ENCODE results near the gene DMPK. TPM values are rescaled to one million over a fixed set of nuclear protein-coding genes. Genes with fewer than 3 reads are reported as not detected.

DMPK gene
- total and polyA plus RNA-seq, 2 experiments from 2014 or later, result 9.8 to 24.0 TPM

DNA sequence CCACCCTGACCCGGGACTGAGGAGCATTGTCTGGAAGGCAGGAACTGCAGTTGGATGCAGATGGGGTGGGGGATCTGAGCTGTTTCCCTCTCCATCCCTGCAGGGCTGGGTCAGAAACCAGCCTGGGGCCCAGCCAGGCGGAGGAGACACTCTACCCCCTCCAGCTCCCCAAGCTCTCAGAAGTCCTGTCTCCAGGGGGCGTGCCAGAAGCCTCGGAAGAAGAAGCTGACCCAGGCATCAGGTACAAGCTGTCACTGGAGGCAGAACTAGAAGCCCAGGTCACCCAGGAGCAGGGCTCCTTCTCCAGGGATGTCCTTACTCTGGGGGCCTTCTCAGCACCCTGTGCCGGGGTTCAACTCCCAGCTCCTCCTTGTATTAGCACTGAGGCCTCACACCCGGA is 28.7 kb downstream of the DMPK start (continued):
- TF ChIP-seq EZH2 (IDR thresholded peaks at IDR 0.05; ENCODE audit: low read depth, unreplicated experiment), result no peak
- TF ChIP-seq, protein P1, sequence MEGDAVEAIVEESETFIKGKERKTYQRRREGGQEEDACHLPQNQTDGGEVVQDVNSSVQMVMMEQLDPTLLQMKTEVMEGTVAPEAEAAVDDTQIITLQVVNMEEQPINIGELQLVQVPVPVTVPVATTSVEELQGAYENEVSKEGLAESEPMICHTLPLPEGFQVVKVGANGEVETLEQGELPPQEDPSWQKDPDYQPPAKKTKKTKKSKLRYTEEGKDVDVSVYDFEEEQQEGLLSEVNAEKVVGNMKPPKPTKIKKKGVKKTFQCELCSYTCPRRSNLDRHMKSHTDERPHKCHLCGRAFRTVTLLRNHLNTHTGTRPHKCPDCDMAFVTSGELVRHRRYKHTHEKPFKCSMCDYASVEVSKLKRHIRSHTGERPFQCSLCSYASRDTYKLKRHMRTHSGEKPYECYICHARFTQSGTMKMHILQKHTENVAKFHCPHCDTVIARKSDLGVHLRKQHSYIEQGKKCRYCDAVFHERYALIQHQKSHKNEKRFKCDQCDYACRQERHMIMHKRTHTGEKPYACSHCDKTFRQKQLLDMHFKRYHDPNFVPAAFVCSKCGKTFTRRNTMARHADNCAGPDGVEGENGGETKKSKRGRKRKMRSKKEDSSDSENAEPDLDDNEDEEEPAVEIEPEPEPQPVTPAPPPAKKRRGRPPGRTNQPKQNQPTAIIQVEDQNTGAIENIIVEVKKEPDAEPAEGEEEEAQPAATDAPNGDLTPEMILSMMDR (conservative IDR thresholded peaks at IDR 0.05; ENCODE audit: low read depth in 2 of 2), result peak; percentile 45 to 69

DNA sequence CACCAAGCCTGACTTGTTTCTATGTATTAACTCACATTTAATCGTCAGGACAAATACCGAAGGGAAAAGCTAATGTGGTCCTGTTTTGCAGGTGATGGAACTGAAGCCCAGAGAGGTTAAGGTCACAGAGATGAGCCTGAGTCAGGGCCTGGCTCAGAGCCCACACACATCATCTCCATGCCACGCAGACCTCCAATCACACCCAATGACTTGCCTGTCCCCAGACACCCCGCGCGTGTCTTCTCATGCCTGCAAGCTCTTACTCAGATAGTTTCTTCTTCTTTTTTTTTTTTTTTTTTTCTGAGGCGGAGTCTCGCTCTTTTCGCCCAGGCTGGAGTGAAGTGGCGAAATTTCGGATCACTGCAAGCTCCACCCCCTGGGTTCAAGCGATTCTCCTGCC is 29.7 kb downstream of the DMPK start:
- H2AFZ ChIP-seq, result no peak overlapping the region
- Mint-ChIP-seq H3K27me3 (ENCODE audit: insufficient read depth, low read depth, poor library complexity) (peaks cover 12% of the 10 kb centered on the region), H3K9me3 (no peaks in the 10 kb centered on the region; the same call in 2 of the 3 replicates), H3K36me3 (ENCODE audit: low read depth) (no peaks in the 10 kb centered on the region), H3K27ac (no peak overlapping the region), H3K4me1 (peaks cover 3% of the 10 kb centered on the region), H3K4me3 (no peak overlapping the region)
- H4K20me1 ChIP-seq (replicated peaks; ENCODE audit: insufficient read depth), result no peaks in the 10 kb centered on the region
- DNase-seq (ENCODE audit: low spot score), result no peak
- H3K27ac ChIP-seq (ENCODE audit: low read depth), result no peak overlapping the region
- H3K4me3 ChIP-seq, result no peak overlapping the region
- no peaks in the 10 kb centered on the region for H3K27me3 ChIP-seq (ENCODE audit: insufficient read depth)
- no peaks in the 10 kb centered on the region for H3F3A ChIP-seq (replicated peaks; ENCODE audit: low read depth)
- no peaks in the 10 kb centered on the region for H3K79me2 ChIP-seq (replicated peaks; ENCODE audit: insufficient read depth)
- no peak overlapping the region for H3K4me2 ChIP-seq
- H3K9me2 ChIP-seq (ENCODE audit: insufficient read depth), result no peaks in the 10 kb centered on the region
- H3K4me1 ChIP-seq (ENCODE audit: insufficient read depth), result peaks cover 3% of the 10 kb centered on the region; the same call in 1 of the 2 replicates
- ATAC-seq, result no peak
- H3K36me3 ChIP-seq (ENCODE audit: insufficient read depth), result no peaks in the 10 kb centered on the region
- TF ChIP-seq, protein P1 (conservative IDR thresholded peaks at IDR 0.05; ENCODE audit: low read depth in 2 of 2), result no peak
- no peak for TF ChIP-seq ZNF331 (CRISPR knock-in tag; IDR thresholded peaks at IDR 0.05; ENCODE audit: low read depth)
- no peak for TF ChIP-seq NANOG (IDR thresholded peaks at IDR 0.05; ENCODE audit: borderline replicate concordance)
- TF ChIP-seq JUNB (IDR thresholded peaks at IDR 0.05; ENCODE audit: unreplicated experiment), result no peak
- no peak for TF ChIP-seq CREB1 (CRISPR knock-in tag; IDR thresholded peaks at IDR 0.05; ENCODE audit: low read depth)
- TF ChIP-seq EZH2 (IDR thresholded peaks at IDR 0.05; ENCODE audit: low read depth, unreplicated experiment), result no peak
- TF ChIP-seq, protein P2, sequence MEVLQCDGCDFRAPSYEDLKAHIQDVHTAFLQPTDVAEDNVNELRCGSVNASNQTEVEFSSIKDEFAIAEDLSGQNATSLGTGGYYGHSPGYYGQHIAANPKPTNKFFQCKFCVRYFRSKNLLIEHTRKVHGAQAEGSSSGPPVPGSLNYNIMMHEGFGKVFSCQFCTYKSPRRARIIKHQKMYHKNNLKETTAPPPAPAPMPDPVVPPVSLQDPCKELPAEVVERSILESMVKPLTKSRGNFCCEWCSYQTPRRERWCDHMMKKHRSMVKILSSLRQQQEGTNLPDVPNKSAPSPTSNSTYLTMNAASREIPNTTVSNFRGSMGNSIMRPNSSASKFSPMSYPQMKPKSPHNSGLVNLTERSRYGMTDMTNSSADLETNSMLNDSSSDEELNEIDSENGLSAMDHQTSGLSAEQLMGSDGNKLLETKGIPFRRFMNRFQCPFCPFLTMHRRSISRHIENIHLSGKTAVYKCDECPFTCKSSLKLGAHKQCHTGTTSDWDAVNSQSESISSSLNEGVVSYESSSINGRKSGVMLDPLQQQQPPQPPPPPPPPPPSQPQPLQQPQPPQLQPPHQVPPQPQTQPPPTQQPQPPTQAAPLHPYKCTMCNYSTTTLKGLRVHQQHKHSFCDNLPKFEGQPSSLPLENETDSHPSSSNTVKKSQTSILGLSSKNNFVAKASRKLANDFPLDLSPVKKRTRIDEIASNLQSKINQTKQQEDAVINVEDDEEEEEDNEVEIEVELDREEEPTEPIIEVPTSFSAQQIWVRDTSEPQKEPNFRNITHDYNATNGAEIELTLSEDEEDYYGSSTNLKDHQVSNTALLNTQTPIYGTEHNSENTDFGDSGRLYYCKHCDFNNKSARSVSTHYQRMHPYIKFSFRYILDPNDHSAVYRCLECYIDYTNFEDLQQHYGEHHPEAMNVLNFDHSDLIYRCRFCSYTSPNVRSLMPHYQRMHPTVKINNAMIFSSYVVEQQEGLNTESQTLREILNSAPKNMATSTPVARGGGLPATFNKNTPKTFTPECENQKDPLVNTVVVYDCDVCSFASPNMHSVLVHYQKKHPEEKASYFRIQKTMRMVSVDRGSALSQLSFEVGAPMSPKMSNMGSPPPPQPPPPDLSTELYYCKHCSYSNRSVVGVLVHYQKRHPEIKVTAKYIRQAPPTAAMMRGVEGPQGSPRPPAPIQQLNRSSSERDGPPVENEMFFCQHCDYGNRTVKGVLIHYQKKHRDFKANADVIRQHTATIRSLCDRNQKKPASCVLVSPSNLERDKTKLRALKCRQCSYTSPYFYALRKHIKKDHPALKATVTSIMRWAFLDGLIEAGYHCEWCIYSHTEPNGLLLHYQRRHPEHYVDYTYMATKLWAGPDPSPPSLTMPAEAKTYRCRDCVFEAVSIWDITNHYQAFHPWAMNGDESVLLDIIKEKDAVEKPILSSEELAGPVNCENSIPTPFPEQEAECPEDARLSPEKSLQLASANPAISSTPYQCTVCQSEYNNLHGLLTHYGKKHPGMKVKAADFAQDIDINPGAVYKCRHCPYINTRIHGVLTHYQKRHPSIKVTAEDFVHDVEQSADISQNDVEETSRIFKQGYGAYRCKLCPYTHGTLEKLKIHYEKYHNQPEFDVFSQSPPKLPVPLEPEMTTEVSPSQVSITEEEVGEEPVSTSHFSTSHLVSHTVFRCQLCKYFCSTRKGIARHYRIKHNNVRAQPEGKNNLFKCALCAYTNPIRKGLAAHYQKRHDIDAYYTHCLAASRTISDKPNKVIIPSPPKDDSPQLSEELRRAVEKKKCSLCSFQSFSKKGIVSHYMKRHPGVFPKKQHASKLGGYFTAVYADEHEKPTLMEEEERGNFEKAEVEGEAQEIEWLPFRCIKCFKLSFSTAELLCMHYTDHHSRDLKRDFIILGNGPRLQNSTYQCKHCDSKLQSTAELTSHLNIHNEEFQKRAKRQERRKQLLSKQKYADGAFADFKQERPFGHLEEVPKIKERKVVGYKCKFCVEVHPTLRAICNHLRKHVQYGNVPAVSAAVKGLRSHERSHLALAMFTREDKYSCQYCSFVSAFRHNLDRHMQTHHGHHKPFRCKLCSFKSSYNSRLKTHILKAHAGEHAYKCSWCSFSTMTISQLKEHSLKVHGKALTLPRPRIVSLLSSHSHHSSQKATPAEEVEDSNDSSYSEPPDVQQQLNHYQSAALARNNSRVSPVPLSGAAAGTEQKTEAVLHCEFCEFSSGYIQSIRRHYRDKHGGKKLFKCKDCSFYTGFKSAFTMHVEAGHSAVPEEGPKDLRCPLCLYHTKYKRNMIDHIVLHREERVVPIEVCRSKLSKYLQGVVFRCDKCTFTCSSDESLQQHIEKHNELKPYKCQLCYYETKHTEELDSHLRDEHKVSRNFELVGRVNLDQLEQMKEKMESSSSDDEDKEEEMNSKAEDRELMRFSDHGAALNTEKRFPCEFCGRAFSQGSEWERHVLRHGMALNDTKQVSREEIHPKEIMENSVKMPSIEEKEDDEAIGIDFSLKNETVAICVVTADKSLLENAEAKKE (CRISPR knock-in tag; IDR thresholded peaks at IDR 0.05), result no peak
- TF ChIP-seq POLR2AphosphoS5 (IDR thresholded peaks at IDR 0.05; ENCODE audit: low read depth), result no peak
- no peak for TF ChIP-seq EZH2phosphoT487 (IDR thresholded peaks at IDR 0.05; ENCODE audit: unreplicated experiment)
- TF ChIP-seq, protein P3, sequence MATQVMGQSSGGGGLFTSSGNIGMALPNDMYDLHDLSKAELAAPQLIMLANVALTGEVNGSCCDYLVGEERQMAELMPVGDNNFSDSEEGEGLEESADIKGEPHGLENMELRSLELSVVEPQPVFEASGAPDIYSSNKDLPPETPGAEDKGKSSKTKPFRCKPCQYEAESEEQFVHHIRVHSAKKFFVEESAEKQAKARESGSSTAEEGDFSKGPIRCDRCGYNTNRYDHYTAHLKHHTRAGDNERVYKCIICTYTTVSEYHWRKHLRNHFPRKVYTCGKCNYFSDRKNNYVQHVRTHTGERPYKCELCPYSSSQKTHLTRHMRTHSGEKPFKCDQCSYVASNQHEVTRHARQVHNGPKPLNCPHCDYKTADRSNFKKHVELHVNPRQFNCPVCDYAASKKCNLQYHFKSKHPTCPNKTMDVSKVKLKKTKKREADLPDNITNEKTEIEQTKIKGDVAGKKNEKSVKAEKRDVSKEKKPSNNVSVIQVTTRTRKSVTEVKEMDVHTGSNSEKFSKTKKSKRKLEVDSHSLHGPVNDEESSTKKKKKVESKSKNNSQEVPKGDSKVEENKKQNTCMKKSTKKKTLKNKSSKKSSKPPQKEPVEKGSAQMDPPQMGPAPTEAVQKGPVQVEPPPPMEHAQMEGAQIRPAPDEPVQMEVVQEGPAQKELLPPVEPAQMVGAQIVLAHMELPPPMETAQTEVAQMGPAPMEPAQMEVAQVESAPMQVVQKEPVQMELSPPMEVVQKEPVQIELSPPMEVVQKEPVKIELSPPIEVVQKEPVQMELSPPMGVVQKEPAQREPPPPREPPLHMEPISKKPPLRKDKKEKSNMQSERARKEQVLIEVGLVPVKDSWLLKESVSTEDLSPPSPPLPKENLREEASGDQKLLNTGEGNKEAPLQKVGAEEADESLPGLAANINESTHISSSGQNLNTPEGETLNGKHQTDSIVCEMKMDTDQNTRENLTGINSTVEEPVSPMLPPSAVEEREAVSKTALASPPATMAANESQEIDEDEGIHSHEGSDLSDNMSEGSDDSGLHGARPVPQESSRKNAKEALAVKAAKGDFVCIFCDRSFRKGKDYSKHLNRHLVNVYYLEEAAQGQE (IDR thresholded peaks at IDR 0.05; ENCODE audit: unreplicated experiment), result no peak
- TF ChIP-seq STAT1 (IDR thresholded peaks at IDR 0.05; ENCODE audit: unreplicated experiment), result no peak
- TF ChIP-seq ZNF114 (CRISPR knock-in tag; IDR thresholded peaks at IDR 0.05), result no peak

Data from GM23338 (cell line).